HK-2 (cell line): Measurements from ENCODE around the gene SLIT2.
A peak's percentile ranks its signal among the peaks of the same experiment; 100 is the strongest.

Experiments used
- DNase-seq: peaks from one replicate; pipeline ENCODE4 v3.0.0-alpha.2; 2018; ENCODE audit not compliant: unreplicated experiment

Gene SLIT2

DNA sequence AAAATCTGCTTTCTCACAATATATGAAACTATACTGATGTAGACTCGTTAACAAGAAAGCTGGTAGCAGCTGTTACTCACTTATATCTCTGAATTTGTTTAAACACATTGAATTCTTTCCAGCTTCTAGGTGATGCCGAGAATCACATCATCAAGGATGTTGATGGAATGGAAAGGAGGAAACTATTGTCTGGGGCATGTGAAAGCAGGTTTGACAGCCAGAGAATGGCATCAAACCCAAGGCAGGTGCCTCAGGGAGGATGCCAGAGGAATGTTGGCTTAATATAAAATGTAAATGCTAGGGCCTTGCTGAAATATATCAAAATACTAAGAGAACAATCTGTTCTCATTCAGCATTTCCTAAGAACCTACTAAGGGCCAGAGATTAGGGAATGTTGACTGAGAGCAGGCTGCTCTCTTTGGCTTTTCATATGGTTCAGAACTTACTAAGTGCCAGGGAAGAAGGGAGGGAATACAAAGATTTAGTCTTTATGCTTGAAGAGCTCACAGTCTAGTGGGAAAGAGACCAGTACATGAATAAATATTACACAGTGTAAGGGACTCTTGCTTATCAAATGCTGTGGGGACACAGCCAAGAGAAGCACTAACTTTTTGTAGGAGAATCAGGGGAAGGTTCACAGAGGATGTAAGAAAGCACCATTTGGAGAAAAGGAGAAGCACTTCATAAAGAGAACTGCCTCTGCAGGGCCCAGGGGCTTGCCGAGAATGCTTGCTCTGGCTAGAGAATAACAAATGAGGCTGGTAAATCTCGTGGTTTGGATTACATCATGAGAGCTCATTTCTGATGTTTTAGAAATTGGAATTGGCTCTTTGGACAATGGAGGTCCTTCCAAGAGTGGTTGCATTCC lies 14.7 kb downstream of the SLIT2 start:
- DNase-seq, result no peak

DNA sequence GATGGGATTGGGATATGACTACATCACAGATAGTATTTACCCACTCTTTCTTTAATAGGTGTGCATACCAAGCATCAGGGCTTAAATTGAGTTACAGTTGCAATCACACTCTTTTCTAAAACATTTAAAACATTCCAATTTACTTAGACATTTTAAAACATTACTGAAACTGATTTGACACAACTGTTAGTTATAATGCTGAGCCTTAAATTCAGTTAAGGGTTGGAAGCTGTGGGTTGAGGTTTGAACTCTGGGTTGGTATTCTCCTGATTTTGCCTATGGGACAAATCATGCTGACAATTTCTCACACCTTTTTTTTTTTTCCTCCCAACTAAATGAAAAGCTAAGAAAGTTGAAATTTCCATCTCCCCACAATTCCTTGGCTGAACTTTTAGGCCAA lies 16.3 kb downstream of the SLIT2 start:
- DNase-seq, result no peak

DNA sequence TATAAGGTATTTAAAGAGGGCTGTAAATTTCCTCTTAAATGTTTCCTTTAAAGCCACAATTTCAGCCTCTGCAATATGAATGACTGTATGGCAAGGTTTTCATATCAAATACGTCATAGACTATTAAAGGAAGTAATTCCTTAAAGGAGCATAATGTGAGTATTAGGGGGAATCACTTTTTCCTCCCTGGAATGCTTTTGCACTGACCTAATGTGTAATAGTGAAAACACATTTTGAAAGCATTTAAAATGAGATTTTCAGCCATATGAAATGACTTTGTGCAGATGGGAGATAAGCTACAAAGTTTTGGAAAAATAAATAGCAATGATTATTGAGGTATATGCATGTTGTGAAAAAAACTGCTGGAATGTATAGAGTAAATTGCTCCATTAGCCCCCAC lies 17.6 kb downstream of the SLIT2 start:
- DNase-seq, result no peak

DNA sequence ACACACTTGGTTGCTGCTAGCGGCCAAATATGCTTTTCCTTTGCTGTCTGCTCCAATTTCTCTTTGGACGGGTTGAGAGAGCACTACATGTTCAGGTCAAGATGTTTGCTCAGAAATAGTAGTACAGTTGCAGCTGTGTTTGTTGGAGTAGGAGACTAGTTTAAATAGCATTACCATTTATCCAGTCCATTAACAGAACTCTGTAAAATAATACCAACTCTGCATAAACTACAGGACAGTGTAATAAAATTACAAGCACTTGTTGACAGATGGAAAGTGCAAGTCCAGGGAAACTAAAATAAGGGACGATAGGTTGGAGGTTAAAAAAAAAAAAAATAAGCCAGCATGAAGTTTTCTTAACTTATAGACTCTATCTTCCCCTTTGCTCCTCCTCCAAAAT lies 20.2 kb downstream of the SLIT2 start:
- no peak for DNase-seq

DNA sequence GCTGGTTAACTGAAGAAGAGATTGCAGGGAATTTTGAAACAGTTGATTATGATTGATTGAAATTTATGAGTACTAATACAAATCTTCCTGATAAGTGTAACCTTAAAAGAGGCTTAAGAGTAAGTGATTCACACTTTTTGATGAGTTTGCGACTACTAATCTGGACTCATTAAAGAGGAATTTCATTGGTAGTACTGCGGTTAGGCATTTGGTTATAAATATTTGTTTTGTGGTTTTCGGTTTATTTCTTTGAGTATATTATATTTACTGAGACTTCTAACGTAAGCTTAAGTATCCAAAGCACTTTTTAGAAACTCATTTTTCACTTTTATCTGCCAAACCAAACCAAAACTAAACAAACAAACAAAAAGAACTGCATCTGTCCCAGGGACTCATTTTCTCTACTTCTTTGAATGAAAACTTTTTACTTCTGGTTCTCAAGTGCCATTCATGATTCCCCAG lies 20.7 kb downstream of the SLIT2 start:
- no peak for DNase-seq

DNA sequence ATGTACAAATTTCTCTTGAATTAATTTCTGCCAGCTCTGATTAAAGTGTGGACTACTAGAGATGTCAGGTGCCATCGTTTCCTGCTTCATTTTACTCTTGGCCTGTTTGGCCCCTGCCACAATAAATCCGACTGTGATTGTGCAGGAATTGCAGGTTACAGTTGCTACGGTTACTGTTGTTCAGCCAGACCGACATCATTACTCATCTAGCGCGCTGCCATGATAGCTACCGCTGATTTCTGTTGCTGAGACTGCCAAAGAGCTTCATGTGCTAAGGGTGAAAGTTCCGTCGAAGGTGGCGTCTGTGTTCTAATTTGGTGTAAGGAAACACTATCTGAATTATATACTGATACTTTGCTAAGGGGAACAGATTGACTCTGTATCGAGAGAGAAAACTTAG lies 22.1 kb downstream of the SLIT2 start:
- no peak for DNase-seq

DNA sequence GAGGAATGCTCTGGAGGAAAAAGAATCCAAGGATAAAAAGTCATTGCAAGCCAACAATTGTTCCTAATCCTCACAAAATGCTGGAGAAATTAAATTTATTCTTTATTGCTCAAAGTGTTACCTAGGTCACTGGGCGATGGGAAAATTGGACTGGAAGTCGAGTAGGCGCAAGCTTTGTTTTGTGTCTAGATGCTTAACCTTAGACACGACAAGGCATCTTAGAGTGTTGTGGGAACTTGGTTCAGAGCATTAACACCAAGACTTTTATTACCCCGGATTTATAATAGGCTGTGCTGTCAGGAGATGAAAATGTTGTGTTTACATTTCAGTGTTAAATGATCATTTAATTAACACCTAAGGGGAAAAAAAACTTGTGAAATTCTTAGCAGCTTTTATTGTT lies 25.1 kb downstream of the SLIT2 start:
- no peak for DNase-seq

DNA sequence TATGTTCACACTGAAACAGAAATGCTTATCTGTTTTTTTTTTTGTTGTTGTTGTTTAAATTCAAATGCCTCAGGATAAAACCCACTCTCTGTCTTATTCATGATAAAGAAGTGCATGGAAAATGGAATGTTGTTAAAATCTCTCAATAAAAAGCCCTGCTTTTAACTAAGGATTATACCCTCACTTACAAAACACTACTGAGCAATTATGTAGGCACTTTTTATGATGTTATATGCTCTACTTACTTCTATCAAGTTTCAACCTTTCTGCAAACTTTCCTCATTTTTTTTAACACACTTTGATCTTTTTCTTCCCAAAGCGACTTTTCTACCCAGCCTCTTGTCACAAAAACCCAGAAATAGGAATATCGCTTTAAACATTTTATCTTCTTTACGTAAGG lies 26.5 kb downstream of the SLIT2 start:
- no peak for DNase-seq

DNA sequence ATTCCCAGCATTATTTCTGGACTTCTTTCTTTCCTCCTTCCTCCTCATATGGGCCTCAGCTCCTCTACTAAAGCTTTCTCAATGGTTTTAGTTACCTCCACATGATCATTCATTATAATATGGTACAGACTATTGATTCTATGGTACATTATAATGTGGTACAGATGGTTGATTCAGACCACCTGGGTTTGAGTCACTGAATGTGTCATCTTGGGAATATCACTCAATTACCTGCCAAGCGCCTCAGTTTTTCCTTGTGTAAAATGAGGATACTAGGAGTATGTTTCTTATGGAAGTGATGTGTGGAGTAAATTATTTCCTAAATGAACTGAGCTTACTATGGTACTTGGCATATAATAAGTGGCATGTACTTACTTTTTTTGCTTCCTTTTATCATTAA lies 27.7 kb downstream of the SLIT2 start:
- no peak for DNase-seq

DNA sequence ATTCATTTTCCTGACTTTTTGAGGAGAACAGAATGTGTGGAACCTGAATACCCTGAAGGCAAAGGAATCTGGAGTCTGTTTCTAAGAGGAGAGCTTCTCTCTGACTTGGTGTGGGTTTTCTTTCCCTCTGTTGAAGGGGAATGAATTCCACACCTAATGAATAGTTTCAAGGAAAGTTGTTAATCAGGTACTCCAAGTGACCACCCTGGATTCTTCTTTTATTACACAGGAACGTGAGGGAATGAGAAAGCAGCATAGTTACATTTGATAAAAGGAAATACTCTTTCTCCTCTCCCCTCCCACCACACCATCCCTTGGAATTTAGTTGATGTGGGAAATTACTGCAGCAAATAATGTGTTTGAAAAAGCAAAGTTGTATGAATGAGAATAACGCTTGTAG lies 29.7 kb downstream of the SLIT2 start:
- no peak for DNase-seq

DNA sequence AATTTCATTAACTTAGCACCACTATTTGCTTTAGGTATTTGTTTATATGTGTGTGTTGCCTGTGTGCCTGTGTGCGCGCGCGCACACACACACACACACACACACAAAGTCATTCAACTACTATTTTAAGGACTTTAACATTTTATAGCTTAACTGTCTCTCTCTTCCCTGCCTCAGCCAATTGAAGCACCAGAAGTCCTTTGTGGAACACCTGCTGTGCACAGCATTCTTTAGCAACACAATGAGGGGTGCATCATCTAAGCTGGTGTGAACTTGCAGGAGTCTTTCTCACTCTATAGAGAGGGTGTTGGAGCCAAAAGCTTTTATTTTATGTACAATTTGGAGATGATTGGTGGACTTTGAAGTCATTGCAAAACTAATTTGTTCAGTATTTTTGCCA lies 31.3 kb downstream of the SLIT2 start:
- no peak for DNase-seq

DNA sequence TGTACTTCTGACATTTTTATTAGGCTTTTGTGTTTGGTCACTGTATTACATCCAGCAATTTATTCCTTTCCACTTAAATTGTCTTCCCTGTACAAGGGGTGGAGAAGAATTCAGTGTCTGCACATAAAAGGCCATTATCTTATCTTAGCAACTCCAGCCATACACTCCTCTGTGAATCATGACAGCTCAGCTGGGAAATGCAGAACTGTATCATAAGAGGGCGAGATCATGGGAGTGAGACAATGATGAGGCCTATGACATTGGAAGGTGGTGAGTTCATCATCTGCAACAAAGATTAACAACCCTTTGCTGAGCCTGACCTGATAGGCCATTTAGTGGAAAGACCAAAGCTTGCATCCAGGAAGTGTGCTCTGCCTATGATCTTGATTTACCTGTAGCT lies 33.3 kb downstream of the SLIT2 start:
- DNase-seq, result peak; percentile 34

DNA sequence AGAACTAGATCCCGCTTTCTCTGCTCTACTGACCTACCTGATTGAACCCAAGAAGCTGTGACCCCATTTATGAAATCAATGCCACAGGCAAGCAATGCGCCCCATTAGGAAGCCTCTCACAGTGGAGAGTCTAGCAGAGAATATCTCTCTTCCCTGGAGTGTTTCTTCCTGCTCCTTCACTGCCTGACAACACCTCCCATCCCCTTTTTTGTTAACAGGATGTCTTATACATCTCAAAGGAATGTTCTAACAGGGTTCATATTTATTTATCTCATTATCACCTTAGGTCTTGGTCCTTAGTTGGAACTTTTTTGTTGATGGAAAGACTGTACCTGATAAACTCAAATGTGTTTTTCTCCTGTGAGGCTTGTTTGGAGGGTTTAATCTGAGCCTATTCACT lies 35.5 kb downstream of the SLIT2 start:
- no peak for DNase-seq

DNA sequence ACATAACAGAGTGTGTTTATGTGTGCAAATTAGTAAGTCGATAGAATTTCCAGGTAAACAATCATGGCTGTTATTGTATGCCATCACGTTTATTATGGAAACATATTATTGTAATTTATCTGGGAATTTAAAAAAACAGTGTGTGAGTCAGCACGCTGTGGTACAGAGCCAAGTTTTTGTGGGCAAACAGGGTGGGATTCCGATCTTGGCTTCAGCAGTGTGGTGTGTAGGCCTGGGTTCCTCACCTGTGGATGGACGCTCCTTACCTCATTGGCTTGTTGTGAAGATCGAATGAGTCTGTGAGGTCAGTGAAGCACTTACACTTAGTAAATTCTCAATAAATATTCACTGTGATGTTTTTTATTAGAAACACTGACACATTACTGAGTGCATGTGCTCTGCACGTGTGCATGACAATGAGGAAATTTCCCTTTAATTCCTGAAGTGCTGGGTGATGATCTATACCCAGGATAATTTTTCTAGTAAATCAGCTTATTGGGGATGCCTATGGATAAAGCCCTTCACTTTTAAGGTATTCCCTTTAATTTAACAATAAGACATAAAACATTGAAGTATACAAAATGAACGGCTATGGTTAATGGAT lies 36.4 kb downstream of the SLIT2 start:
- no peak for DNase-seq

DNA sequence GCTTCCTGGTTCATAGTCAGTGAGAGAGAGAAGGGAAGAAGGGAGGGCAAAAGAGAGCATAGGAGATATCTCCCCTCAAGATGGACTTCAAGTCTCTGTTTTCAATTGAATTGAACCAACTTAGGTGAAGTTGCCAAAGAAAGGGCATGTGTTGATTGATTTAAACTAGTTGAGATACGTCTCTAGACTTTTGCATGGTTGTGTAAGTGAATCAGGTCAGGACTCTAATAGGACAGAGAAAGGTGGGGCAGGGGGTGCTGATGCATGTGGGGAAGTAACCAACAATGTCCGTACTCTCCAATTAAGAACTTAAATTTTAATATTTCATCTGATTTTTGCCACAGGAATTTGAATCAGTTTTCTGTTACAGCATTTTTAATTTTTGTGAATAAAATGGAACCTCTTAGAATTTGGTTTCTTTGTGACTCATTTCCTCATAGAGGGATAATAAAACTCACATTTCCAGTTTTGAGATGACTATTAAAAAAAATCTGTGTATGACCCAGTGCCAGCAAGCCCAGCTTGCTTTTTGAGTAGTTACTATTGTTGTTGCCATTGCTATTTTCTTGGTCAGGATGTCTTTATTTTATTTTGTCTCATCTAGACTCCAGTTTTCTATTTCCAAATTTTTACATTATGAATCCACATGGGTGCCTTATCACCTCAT lies 37.3 kb downstream of the SLIT2 start:
- DNase-seq, result no peak

DNA sequence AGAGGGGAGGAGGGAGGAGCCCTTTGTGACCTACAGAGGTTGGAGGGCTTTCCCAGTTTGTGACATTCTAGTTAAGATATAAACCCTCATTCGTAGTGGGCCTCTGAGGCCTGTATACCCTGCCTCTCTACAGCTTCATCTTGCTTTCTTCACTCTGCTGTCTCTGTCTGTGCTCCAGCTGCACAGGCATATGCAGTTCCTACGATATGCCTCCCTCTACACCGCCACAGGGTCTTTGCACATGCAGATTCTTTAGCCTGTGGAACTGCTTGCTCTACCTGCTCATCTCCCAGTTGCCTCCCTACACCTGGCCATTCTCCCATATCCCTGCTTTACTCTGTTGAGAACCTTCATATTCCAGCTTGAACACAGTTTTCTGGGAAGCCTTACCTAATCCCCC lies 38.1 kb downstream of the SLIT2 start:
- DNase-seq, result no peak

DNA sequence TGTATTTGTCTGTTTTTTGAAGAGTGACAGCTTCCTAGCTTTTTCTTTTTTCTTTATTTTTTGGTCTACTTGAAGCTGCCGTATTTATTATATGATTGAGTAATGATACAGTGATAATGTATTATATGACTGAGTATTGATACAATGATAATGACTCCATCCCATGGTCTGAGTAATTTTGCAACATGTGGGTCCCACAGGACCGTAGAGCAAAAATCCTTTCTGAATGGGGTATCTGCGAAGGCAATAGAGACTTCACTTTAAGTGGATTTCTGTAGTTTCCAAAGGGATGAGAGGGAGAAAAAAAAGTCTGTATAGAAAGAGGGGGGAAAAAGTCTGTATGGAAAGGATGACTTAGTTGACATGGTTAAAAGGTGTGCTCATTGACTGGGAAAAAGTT lies 41.0 kb downstream of the SLIT2 start:
- no peak for DNase-seq

DNA sequence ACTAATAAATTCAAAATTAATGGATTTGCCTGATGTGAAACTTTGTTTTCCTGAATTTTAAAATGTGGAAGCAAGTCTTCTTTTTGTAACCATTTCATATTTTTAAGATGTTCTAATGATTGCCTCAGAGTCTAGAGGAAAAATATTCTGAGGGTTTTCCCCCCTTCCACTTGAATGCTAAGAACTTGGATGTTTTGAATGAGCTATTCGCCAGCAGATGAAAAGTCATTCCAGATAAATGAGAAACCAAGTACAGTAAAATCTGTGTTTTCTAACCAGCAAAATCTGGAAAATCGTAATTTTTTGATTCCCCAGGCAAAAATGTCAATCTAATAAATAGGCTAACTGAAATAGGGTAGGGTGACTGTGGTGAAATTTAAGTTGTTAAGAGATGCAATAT lies 45.6 kb downstream of the SLIT2 start:
- DNase-seq, result no peak

DNA sequence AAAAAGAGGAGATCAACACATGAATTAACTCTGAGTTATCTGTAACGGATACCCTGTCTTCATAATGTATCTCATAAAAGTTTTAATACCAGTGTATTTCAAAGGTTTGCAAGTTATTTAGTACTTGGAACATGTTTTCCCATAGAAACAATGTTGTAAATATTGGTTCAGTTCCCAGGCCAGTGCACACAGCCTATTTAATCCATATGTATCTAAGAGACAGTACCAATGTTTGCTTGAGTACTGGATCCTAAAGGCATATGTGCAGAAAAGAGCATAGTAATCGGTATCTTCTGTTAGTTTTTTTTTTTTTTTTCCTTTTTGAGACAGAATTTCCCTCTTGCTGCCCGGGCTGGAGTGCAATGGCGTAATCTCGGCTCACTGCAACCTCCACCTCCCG lies 46.1 kb downstream of the SLIT2 start:
- DNase-seq, result no peak

DNA sequence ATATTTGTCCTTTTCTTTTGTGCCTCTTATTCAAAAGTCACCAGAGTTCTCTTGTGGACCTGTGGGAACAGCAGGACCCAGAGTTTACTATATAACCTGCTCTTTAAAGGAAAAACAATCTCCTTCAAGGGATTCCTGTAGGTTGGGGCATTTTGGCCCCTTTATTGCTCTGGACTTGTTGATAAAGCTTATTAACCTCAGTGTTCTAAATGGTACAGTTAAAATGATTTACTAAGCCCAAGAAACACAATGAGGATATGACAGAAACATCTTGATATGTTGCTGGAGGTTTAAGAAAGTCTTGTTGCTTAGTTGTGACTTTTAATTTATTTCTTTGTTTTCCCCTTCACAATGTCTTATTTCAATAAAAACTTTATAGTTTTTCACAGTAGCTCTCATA lies 46.8 kb downstream of the SLIT2 start:
- DNase-seq, result no peak

DNA sequence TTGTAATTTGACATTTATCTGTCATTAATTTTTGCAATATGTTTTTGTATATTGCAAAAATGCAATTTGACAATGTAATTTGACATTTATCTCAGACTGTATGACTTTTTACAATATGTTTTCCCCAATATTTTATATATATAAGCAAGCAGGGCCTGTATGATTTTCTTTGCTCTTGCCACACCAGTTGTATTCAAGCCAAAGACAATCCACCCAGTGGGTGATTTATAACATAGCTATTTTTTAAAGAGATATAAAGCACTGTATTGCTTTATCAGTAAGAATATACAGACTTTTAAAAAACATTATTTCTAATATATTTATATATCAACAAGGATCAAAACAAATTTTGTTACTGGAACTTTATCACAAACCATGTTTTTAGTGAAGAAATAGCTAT lies 47.3 kb downstream of the SLIT2 start:
- DNase-seq, result no peak

DNA sequence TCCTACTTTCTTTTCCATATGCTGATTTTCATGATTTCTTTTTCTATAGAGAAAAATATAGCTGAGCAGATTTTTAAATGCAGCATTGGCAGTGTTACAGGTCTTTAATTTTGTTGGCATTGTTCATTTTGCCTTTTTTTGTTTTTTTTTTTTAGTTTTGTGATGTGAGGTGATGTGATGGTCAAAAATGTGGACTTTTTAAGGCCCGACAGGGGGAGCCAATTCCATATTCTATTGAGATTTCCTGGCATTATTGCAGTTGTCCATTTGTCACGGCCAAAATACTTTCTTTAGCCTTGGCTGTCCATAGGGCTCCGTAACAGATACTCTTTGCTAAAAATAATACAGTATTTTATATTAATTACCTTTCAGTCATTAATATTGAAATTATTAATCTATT lies 47.8 kb downstream of the SLIT2 start:
- DNase-seq, result no peak

DNA sequence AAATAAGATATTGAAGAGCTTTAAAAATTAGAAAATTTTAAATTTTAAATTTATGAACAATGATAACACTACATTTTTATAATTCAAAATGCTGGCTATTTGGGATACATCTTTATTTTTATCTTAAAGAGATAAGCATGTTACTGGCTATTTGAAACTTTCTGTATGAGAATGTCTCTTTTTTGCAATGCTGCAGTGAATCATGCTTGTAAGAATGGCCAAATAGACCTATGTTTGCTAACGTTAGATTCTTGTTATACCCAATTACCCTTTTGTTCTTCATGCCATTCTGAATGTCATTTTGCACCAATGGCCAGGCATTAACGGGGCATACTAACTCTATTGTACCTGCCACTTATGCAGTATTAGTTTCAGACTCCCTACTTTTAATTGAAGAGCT lies 49.5 kb downstream of the SLIT2 start:
- DNase-seq, result no peak
